NCI-H128 (cell line): ENCODE results near the gene RXRG.

Source experiments
- DNase-seq: peaks from one replicate; lab custom pipeline; 2025; ENCODE audit not compliant: unreplicated experiment; lab: John Stamatoyannopoulos, UW

Gene RXRG

GRCh38 chr1:165411396-165411795 lies 33.5 kb downstream of the RXRG start:
- DNase-seq, result no peak

- DNase-seq, result no peak
Measured at GRCh38 chr1:165409657-165410358, 35.1 kb downstream of the RXRG start.

GRCh38 chr1:165408518-165408917 lies 36.4 kb downstream of the RXRG start:
- no peak for DNase-seq

GRCh38 chr1:165407398-165407797 lies 37.5 kb downstream of the RXRG start:
- DNase-seq, result no peak

GRCh38 chr1:165403835-165404482 lies 41.0 kb downstream of the RXRG start:
- no peak for DNase-seq

GRCh38 chr1:165402517-165403111 lies 42.3 kb downstream of the RXRG start:
- DNase-seq, result no peak

GRCh38 chr1:165397944-165398343 lies 47.0 kb downstream of the RXRG start:
- no peak for DNase-seq

GRCh38 chr1:165395901-165396300 lies 49.0 kb downstream of the RXRG start:
- DNase-seq, result no peak

GRCh38 chr1:165395478-165395877 lies 49.4 kb downstream of the RXRG start:
- no peak for DNase-seq

GRCh38 chr1:165392634-165393571 lies 52.0 kb downstream of the RXRG start:
- DNase-seq, result peak; percentile 82

GRCh38 chr1:165389609-165390008 lies 55.3 kb downstream of the RXRG start:
- DNase-seq, result no peak

GRCh38 chr1:165387961-165388360 lies 57.0 kb downstream of the RXRG start:
- no peak for DNase-seq

GRCh38 chr1:165387505-165387904 lies 57.4 kb downstream of the RXRG start:
- no peak for DNase-seq

GRCh38 chr1:165383599-165384405 lies 61.1 kb downstream of the RXRG start:
- no peak for DNase-seq

GRCh38 chr1:165383067-165383466 lies 61.9 kb downstream of the RXRG start:
- DNase-seq, result no peak

GRCh38 chr1:165381745-165382505 lies 63.0 kb downstream of the RXRG start:
- no peak for DNase-seq

GRCh38 chr1:165376811-165377311 lies 68.1 kb downstream of the RXRG start:
- DNase-seq, result no peak

- peak; percentile 26 for DNase-seq
Measured at GRCh38 chr1:165376041-165376810, 68.7 kb downstream of the RXRG start.

- DNase-seq, result no peak
Measured at GRCh38 chr1:165375623-165376022, 69.3 kb downstream of the RXRG start.
